Pancreas (tissue), 10 donors: Measurements from ENCODE around the gene MADCAM1. TPM values are rescaled to one million over a fixed set of nuclear protein-coding genes. Genes with fewer than 3 reads are reported as not detected.

Experiments
- ATAC-seq, 4 donors: fragments of 200-7000 bp; cut with Tn5 transposase; one replicate each; pipeline versions ENCODE4 v1.8.0 to v1.9.1; 2020; ENCODE audit warnings: mild to moderate bottlenecking in 4 of 4, moderate library complexity in 4 of 4
- DNase-seq, 6 donors: peaks; one replicate each; pipeline ENCODE4 v3.0.0-alpha.2; 2020
- FAIRE-seq: peaks from 2 replicates; lab custom pipeline; 2012; peaks lifted over from hg19 to GRCh38; lab: Jason Lieb, UNC
- H3K27ac ChIP-seq, 4 donors: fragments of 200-600 bp; sonication (generic); 1 replicate in 3 of 4; 2 replicates in 1 of 4; pipeline versions ENCODE4 v1.5.0 to v1.8.0; 2020
- H3K27me3 ChIP-seq, 4 donors: fragments of 200-600 bp; one replicate each; pipeline ENCODE4 v1.8.0; 2021
- H3K36me3 ChIP-seq, 3 donors: fragments of 200-600 bp; sonication (generic) in 1 of 3; one replicate each; pipeline versions ENCODE4 v1.5.0 to v1.8.0; 2020 to 2021
- H3K4me1 ChIP-seq, 3 donors: fragments of 200-600 bp; one replicate each; pipeline ENCODE4 v1.8.0; 2021
- H3K4me3 ChIP-seq, 4 donors: fragments of 200-600 bp; sonication (generic) in 2 of 4; one replicate each; pipeline versions ENCODE4 v1.5.0 to v1.8.0; 2020 to 2021
- H3K9me3 ChIP-seq, 4 donors: fragments of 200-600 bp; one replicate each; pipeline ENCODE4 v1.8.0; 2021
- CTCF ChIP-seq, 4 donors: fragments of 200-600 bp; sonication (generic) in 3 of 4; IDR thresholded peaks; one replicate each; pipeline versions ENCODE4 v1.5.0 to v1.8.0; 2021; ENCODE audit warnings: antibody characterized with exemption in 4 of 4
- WGBS, 2 donors: extraction: QIAGEN DNeasy Blood & Tissue Kit; methylation state at CpG; one replicate each; pipeline ENCODE4 v1.1.7; 2013; 5-methylcytosine and 5-hydroxymethylcytosine counted together
- intact Hi-C, 3 donors: fragments of 100-400 bp; cut with DNase I; formaldehyde crosslinking; loops; one replicate each; pipeline versions ENCODE4 v1.11.1 to v1.14.2; 2022
- polyA plus RNA-seq, 2 donors: library from polyadenylated mRNA; stranded (reverse); fragments of 200-250 nt; gene quantifications; one replicate each; pipeline ENCODE4 v1.2.3, GENCODE V29; 2013
- total RNA-seq, 6 donors: library from RNA; stranded (reverse); fragmentation: NEBNext Ultra II Directional in 4 of 6; extraction: Animal tissue kit (Norgen Biotek cat#: 25700) in 4 of 6; gene quantifications; one replicate each; pipeline versions ENCODE4 v1.2.1 to v1.2.4, GENCODE V29; 2021 to 2023
- donor health status: healthy with polysubstance abuse.
- donor health status: DM: no; HTN: no; CAD: no; lungs with moderate emphysema.
- donor health status: DM: no; HTN: no; CAD: no.
- donor health status: control.
- donor health status: control.
- donor health status: Bipolar disorder and iron deficiency.
- donor health status: DM: yes; HTN: yes; CAD: no.
- donor health status: DM: no; HTN: no; CAD: no.
- donor health status: DM: no; HTN: no; CAD: no.
- donor health status: DM: yes; HTN: yes; CAD: no.

Gene MADCAM1
- total and polyA plus RNA-seq, 8 donors, result 0.66 to 7.5 (median 1.8) TPM

DNA sequence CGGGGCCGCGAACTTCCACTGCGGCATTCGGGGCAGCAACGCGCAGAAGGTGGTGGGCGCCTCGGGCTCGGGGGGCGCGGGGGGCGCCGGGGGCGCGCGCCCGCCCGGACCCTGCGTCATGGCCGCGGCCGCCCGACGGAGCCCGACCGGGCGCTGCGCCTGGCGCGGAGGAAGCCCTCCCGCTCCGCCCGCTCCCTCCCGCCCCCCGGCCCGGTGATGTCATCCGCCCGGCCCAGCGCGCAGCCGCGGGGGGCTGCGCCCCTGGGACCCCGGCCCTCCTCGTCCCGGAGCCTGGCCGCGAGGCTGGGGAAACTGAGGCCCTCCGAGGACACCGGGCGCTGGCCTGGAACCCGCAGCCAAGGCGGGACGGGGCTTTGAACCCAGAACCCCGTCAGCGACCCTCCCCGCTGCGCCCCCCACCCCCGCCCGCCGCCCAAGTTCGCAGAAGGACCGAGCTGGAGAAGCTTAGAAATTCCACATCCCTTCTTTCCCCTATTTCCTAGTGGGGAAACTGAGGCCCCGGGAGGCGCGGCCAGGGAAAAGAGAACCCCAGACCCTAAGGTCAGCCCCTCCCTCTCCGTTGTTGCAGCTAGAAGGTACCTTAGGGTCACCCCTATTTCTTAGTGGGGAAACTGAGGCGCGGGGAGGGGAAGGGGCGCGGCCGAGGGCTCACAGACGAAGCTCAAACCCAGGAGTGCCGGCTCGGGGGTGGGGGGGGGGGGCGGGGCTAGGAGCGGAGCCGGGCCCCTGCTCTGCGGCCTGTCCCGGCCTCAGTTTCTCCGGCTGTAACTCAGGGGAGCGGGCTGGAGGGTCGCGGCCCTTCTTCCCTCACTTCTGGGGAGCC is 35.2 kb upstream of the MADCAM1 start, which contains the start of gene SHC2:
SHC2 (minus strand) TSS at position 157 of the 844 bp plus-strand sequence; CDS start at position 120, 37 bp downstream.
- no peak for TF ChIP-seq CTCF (IDR thresholded peaks at IDR 0.05)
- no peaks in the 10 kb centered on the region for H3K36me3 ChIP-seq
- no peak for FAIRE-seq
- no peaks in the 10 kb centered on the region for H3K4me1 ChIP-seq
- ATAC-seq, result peak; percentile 53 to 71 (median 66)
- peak within 1 kb of the TSS; percentile 89 to 96 (median 93) for H3K27ac ChIP-seq
- intact Hi-C loops, result no loop called here
- DNase-seq, result peak; percentile 56 to 87 (median 76)
- no peaks in the 10 kb centered on the region for H3K27me3 ChIP-seq
- WGBS, 2 donors, result 1% methylated on average over 37 to 82 of the region's 85 CpGs
- H3K9me3 ChIP-seq, result no peaks in the 10 kb centered on the region
- peak within 1 kb of the TSS; percentile 62 to 90 (median 74) for H3K4me3 ChIP-seq

- H3K4me3 ChIP-seq, result peak overlapping the region; percentile 20 to 90 (median 44)
- intact Hi-C loops, result no loop called here
- no peaks in the 10 kb centered on the region for H3K4me1 ChIP-seq
- H3K27ac ChIP-seq, result peak overlapping the region; percentile 37 to 93 (median 78)
- DNase-seq (peak; percentile 91 to 97 (median 94)), FAIRE-seq (no peak), ATAC-seq (peak; percentile 82 to 88 (median 86))
- WGBS, 2 donors, result 5 to 8% methylated on average over 40 to 60 of the region's 60 CpGs
- H3K9me3 ChIP-seq, result no peaks in the 10 kb centered on the region
- TF ChIP-seq CTCF (IDR thresholded peaks at IDR 0.05), result no peak
- H3K36me3 ChIP-seq, result no peaks in the 10 kb centered on the region
- no peaks in the 10 kb centered on the region for H3K27me3 ChIP-seq
Observed at GRCh38 chr19:461721-462551, 34.4 kb upstream of the MADCAM1 start.

GRCh38 chr19:463483-464207 is 32.6 kb upstream of the MADCAM1 start:
- no peak for FAIRE-seq
- 88 to 90% methylated on average over 35 of the region's 35 CpGs for WGBS, 2 donors
- Histone ChIP-seq H3K4me3 (no peak overlapping the region), H3K36me3 (no peaks in the 10 kb centered on the region), H3K9me3 (no peaks in the 10 kb centered on the region), H3K27me3 (no peaks in the 10 kb centered on the region), H3K27ac (no peak overlapping the region), H3K4me1 (no peaks in the 10 kb centered on the region)
- ATAC-seq, result no peak
- no peak for TF ChIP-seq CTCF (IDR thresholded peaks at IDR 0.05)
- peak in 2 of 6 donors; percentile 55 to 80 for DNase-seq
- intact Hi-C loops, result no loop called here

DNA sequence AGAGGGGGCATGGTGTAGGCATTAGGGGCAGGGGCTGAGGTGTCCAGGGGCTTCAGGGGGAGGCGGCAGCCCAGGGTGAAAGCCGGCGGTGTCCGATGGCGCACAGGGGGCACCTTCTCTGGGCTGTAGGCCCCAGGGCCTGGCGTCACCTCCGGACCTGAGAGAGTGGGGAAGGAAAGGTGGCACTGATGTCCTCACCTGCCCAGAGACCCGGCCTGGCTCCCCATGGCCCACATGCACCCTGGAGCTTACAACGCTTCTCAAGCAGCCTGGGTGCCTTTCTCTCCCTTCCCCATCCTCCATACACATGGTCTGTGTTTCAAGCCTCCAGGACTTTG is 32.1 kb upstream of the MADCAM1 start:
- intact Hi-C loops, result no loop called here
- Histone ChIP-seq H3K36me3 (no peaks in the 10 kb centered on the region), H3K27ac (no peak overlapping the region), H3K27me3 (no peaks in the 10 kb centered on the region), H3K4me3 (no peak overlapping the region), H3K9me3 (no peaks in the 10 kb centered on the region), H3K4me1 (no peaks in the 10 kb centered on the region)
- no peak for TF ChIP-seq CTCF (IDR thresholded peaks at IDR 0.05)
- peak in 2 of 6 donors; percentile 45 to 58 for DNase-seq
- no peak for FAIRE-seq
- WGBS, 2 donors, result 93 to 98% methylated on average over 7 to 9 of the region's 9 CpGs
- ATAC-seq, result no peak
